WERI-Rb-1 (cell line): ENCODE data around the gene APOE.

Experiments
- DNase-seq: peaks from one replicate; pipeline ENCODE4 v3.0.0-alpha.2; 2020
- H3K27ac ChIP-seq: fragments of 250-450 bp; sonication (Bioruptor Pico); 2 replicates; pipeline ENCODE4 v1.5.1; 2020; ENCODE audit warnings: mild to moderate bottlenecking, moderate library complexity
- H3K27me3 ChIP-seq: fragments of 250-450 bp; sonication (Bioruptor Pico); 2 replicates; pipeline ENCODE4 v1.5.1; 2021; ENCODE audit warnings: mild to moderate bottlenecking, low read depth, moderate library complexity; ENCODE audit not compliant: insufficient read depth, severe bottlenecking
- H3K36me3 ChIP-seq: fragments of 250-450 bp; sonication (Bioruptor Pico); 2 replicates; pipeline ENCODE4 v1.5.1; 2020; ENCODE audit warnings: mild to moderate bottlenecking, moderate library complexity
- H3K4me3 ChIP-seq: 2 replicates; pipeline ENCODE4 v1.5.1; 2011; ENCODE audit warnings: low read depth, mild to moderate bottlenecking, control low read depth, low read length
- H3K9me3 ChIP-seq: fragments of 250-450 bp; sonication (Bioruptor Pico); 2 replicates; pipeline ENCODE4 v1.5.1; 2021; ENCODE audit warnings: mild to moderate bottlenecking, moderate library complexity; ENCODE audit not compliant: severe bottlenecking
- CTCF ChIP-seq: IDR thresholded peaks from 2 replicates; pipeline ENCODE4 v1.5.1; 2011; ENCODE audit warnings: low read depth, mild to moderate bottlenecking, control low read depth, inconsistent platforms, low read length

The APOE gene

DNA sequence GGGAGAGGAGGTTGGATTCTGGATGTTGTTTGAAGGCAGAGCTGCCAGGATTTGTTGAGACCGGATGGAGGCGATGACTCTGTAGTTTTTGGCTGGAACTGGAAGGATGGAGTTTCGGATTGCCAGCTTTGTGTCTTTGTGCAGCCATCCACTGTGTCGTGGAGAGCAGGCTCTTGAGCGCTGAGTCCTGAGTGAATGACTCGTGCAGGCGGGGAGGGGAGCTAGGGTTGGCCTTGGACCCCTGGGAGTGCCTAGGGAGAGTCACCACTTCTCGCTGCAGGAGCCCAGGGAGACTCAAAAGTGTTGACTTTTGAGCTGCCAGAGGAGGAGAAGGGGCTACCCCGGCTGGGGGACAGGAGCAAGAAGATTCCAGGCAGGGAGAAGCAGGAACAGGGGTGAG, 10.7 kb upstream of the APOE start:
- Histone ChIP-seq H3K36me3 (peaks cover 60% of the 10 kb centered on the region), H3K27me3 (no peaks in the 10 kb centered on the region), H3K9me3 (no peaks in the 10 kb centered on the region), H3K27ac (no peak overlapping the region), H3K4me3 (no peak overlapping the region)
- no peak for DNase-seq
- no peak for TF ChIP-seq CTCF

DNA sequence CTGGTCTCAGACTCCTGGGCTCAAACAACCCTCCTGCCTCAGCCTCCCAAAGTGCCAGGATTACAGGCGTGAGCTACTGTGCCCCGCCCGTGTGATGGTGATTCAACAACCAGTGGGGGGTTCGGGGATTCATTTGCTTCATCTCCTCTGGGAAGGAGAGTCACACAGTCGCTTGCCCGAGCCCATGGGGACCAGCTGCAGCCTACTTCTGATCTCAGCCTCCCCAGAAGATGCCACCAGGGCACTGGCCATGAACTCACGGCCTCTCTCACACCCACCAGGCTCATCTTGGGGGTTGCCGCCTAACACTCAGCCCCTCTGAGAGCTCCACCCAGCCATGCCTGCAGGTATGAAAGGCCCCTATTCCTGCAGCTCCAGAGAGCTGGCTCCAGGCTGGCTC, 7.8 kb upstream of the APOE start:
- TF ChIP-seq CTCF: no peak
- Histone ChIP-seq H3K9me3 (no peaks in the 10 kb centered on the region), H3K4me3 (no peak overlapping the region), H3K36me3 (peaks cover 74% of the 10 kb centered on the region), H3K27ac (no peak overlapping the region), H3K27me3 (no peaks in the 10 kb centered on the region)
- DNase-seq: no peak

DNA sequence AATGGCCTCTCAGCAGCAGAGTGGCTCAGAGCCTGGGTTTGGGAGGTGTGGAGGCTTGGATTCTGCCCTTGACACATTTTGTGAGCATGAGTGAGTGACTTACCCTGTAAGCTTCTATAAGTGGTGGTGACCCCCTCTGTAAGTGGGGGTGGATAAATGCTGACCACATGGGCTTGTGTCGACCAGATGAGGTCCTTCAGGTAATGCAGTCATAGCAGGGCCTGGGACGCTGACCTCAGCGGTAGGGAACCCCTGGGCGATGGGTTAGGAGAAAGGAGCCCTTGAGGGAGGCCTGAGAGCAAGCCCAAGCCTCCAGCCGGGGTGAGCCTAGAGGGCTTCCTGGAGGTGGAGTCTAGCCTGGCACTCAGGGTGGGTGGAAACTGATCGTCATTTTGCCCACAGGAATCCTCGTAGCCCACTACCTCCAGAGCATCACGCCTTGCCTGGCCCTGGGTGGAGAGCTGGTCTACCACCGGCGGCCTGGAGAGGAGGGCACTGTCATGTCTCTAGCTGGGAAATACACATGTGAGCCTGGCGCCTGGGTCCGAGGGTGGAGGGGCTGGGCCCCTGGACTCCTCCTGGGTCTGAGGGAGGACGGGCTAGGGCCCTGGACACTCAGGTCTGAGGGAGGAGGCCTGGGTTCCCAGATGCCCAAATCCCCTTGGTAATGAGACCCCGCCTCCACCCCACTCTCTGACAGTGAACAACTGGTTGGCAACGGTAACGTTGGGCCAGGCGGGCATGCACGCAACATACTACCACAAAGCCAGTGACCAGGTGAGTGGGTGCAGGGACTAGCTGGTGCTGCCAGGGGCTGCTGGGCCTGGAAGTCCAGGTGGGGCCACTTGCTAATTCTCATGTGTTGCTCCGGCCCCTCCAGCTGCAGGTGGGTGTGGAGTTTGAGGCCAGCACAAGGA, 5.0 kb upstream of the APOE start:
- TF ChIP-seq CTCF: no peak
- Histone ChIP-seq H3K4me3 (no peak overlapping the region), H3K27me3 (no peaks in the 10 kb centered on the region), H3K36me3 (peaks cover 47% of the 10 kb centered on the region), H3K27ac (no peak overlapping the region), H3K9me3 (no peaks in the 10 kb centered on the region)
- no peak for DNase-seq

DNA sequence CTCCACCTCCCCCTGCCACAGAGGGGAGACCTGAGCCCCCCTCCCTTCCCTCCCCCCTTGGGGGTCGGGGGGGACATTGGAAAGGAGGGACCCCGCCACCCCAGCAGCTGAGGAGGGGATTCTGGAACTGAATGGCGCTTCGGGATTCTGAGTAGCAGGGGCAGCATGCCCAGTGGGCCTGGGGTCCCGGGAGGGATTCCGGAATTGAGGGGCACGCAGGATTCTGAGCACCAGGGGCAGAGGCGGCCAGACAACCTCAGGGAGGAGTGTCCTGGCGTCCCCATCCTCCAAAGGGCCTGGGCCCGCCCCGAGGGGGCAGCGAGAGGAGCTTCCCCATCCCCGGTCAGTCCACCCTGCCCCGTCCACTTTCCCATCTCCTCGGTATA, 2.4 kb upstream of the APOE start:
- Histone ChIP-seq H3K27ac (no peak overlapping the region), H3K36me3 (peaks cover 27% of the 10 kb centered on the region), H3K4me3 (no peak overlapping the region), H3K27me3 (no peaks in the 10 kb centered on the region), H3K9me3 (no peaks in the 10 kb centered on the region)
- TF ChIP-seq CTCF: no peak
- no peak for DNase-seq

DNA sequence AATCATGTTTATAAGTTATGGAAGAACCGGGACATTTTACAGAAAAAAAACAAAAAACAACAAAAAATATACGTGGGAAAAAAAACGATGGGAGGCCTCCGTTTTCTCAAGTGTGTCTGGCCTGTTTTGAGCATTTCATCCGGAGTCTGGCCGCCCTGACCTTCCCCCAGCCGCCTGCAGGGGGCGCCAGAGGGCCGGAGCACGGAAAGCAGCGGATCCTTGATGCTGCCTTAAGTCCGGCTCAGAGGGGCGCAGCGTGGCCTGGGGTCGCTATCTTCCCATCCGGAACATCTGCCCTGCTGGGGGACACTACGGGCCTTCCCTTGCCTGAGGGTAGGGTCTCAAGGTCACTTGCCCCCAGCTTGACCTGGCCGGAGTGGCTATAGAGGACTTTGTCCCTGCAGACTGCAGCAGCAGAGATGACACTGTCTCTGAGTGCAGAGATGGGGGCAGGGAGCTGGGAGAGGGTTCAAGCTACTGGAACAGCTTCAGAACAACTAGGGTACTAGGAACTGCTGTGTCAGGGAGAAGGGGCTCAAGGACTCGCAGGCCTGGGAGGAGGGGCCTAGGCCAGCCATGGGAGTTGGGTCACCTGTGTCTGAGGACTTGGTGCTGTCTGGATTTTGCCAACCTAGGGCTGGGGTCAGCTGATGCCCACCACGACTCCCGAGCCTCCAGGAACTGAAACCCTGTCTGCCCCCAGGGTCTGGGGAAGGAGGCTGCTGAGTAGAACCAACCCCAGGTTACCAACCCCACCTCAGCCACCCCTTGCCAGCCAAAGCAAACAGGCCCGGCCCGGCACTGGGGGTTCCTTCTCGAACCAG, 1.8 kb upstream of the APOE start:
- no peaks in the 10 kb centered on the region for H3K27me3 ChIP-seq
- no peak overlapping the region; the same call in 1 of the 2 replicates for H3K27ac ChIP-seq
- peak; percentile 85 for TF ChIP-seq CTCF
- peaks cover 26% of the 10 kb centered on the region for H3K36me3 ChIP-seq
- H3K4me3 ChIP-seq: no peak overlapping the region
- no peaks in the 10 kb centered on the region for H3K9me3 ChIP-seq
- peak; percentile 66 for DNase-seq
